NCI-H146 treated with DMSO at 0.1 percent for 48 hours (cell line): ENCODE measurements around the gene HSDL1.

Experiments used
- DNase-seq: peaks from one replicate; lab custom pipeline; 2025; ENCODE audit not compliant: unreplicated experiment; lab: John Stamatoyannopoulos, UW

HSDL1 gene

DNA sequence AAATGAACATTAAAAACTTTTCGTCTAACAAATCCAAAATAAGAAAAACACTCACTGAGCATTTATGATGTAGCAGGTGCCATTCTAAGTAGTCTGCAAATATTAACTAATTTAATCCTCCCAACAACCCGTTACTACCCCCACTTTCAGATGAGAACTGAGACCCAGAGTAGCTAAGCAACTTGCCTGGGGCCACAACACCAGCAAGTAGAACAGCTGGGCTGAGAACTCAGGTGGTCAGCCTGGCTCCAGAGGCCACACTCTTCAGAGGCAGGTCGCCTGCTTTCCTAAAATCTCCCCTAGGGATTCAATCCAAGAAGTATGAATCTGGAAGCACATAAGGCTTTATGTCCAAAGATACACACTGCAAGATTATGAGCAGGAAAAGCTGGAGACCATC, 34.5 kb downstream of the HSDL1 start:
- DNase-seq, result no peak

DNA sequence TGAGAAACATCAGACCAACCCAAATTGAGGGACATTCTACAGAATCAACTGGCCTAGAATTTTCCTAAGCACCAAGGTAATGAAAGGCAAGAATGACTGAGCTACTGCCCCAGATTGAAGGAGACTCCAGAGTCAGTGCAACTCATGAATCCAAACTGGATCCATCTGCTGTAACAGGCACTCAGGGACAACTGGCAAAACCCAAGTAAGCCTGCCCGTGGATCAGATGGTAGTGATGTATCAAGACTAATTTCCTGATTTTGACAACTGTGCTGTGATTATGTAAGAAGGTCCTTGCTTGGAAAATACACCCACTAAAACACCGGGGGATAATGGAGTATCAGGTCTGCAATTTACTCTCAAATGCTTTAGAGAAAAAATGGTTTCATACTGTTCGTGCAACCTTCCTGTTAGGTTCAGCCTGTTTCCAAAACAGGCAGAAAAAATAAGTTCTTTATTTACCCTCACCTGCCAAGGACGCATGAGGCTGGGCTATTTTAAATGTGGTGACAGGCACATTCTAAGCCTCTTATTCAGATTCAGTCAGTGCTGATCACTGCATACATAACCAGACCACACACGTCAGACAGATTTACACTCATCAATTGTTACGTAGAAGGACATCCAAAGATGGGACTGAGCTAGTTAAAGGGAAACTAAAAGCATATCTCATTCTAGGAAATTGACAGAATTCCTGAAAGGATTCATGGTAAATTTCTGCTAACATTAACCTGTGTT, 35.2 kb downstream of the HSDL1 start:
- DNase-seq, result no peak

DNA sequence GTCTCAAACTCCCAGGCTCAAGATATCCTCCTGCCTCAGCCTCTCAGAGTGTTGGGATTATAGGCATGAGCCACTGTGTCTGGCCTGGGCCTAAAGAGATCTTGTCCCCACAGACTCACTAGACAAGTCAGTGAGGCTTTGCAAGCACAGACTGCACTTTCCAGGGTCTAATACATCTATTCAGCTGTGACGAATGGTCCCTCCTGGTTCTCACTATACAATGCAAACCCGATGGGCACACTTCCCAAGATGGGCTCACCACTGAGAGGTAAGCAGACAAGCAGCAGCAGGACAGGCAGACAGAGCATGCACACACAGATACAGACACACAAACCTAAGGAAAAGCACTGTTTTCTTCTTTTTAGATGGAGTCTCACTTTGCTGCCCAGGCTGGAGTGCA, 37.1 kb downstream of the HSDL1 start:
- DNase-seq, result no peak

DNA sequence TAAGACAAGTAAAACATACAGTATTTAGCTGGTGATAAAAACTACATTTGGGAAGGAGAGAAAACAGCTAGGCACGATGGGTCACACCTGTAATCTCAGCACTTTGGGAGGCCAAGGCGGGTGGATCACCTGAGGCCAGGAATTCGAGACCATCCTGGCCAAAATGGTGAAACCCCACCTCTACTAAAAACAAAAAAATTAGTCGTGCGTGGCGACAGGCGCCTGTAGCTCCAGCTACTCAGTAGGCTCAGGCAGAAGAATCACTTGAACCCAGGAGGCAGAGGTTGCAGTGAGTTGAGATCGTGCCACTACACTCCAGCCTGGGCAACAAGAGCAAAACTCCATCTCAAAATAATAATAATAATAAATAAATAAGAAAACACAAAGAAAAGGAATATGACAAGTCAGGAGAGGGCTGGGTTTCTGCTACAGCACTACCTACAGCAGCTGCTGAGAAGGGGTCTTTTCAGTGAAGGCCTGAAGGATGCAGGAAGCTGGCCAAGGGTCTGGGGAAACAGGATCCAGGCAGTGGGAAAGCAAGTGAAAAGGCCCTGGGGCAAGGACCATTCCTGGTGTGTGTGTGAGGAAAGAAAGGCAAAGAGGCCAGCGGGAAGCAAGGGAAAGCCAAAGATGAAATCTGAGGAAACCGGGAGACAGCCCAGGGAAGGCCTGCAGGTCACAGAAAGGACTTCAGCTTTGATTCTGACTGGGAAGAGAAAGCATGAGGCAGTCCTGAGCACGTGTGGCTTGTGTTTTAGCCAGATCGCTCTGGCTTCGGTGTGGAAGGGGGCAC, 38.8 kb downstream of the HSDL1 start:
- no peak for DNase-seq

DNA sequence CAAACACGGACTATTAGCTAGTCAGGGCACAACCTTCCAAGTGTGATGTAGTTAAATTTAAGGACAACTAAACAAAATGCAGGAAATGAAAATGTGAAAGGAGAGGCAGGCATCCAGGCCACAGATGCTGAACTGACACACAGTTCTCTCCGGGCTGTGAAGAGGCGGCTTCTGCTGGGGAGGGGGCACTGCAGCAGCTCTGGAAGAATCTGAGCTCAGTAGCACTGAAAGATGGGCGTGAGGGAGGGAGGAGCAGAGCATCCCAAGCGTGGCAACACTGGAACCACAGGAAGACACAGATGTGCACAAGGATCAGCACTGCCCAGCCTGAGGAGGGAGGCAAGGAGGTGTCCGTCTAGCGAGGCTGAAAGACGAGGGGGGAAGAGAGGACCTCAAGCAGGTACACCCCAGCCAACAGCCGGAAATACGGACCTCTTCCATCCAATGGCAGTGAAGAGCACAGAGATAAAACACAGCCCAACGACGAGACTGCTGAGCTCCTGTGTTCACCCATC, 39.6 kb downstream of the HSDL1 start:
- no peak for DNase-seq

DNA sequence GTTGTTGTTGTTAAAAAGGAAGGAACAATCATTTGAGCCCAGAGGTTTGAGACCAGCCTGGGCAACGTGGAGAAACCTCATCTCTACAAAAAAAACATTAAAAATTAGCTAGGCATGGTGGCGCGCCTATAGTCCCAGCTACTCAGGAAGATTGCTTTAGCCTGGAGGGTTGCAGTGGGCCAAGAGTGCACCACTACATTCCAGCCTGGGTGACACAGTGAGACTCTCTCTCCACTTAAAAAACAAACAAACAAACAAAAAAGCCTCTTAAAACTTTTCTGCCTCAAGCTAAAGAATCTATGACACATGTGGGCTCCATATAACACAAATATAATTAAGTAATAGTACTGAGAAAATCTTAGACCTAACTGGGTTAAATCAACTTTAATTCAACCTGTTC, 40.7 kb downstream of the HSDL1 start:
- no peak for DNase-seq

DNA sequence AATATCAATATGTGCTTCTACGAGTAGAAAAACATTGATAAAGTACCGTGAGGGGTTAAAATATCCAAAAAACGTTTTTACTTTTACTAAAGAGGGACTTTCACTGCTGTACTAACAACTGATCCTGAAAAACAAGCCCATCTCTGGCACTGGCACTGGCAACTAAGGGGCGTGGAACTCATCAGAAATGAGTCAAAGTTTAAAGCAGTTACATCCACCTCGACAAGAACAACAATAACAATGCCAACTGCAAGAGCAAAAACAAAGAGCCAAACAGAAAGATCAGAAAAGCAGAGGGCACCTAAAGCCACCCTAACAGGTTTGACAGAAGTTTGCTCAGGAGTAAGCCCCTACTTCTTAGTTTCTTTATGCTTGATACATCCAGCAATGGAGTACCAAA, 41.3 kb downstream of the HSDL1 start:
- DNase-seq, result no peak

DNA sequence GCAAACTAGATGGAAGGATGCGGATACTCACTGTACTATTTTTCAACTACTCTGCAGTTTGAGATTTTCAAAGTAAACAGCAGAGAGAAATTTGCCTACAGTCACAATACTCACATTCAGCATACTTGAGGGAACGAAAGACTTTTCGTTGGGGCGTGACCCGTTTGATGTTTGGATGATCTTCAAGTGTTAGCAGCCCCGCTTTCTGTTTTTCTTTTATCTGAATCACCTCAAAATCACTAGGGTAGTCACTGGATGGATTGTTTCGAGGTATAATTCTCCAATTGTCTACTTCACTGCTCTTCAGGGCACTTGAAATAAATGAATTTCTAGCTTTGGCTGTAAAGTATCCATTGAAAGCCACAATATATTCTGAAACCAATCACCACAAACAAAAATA, 46.0 kb downstream of the HSDL1 start:
- DNase-seq, result no peak

DNA sequence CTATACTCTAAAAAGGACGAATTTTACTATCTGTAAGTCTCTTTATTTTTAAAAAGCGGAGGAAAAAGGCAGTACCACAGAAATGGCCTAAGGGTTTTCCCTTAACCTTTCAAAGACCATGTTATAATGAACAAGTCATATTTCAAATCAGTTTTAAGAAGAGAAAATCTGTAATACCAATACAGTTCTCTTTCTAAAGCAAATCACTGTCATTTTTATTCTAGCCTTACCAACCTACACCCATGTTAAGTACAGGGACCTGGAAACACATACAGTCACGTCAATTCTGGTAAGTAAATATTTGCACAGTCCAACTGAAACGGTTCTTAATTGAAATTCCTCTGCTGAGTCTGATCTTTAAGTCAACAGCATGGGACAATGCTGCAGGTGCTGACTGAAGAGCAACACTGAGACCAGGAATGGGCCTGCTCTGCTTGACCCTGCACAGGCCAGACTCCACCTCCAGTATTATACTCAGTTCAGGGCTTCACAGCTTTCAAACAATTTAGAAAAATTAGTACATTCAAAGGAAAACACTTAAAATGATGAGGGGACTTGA, 48.5 kb downstream of the HSDL1 start:
- peak; percentile 81 for DNase-seq

DNA sequence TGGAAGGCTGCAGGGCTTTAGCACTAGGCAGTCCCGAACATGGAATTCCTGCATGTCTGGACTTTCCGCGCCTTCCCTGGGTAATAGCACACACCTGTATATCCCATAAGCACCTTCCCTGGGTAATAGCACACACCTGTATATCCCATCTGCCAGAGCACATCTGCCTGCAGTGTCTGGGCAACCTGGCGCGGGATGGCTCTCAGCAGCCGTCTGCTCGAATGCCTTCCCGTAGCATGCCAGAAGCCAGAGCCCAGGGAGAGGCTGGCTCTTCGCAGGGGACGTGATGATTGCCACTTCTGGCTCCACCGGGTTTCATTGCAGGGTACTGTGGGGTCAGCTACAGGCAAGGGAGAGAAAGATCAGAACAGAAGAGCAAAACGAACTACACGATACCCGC, 49.5 kb downstream of the HSDL1 start:
- DNase-seq, result no peak

DNA sequence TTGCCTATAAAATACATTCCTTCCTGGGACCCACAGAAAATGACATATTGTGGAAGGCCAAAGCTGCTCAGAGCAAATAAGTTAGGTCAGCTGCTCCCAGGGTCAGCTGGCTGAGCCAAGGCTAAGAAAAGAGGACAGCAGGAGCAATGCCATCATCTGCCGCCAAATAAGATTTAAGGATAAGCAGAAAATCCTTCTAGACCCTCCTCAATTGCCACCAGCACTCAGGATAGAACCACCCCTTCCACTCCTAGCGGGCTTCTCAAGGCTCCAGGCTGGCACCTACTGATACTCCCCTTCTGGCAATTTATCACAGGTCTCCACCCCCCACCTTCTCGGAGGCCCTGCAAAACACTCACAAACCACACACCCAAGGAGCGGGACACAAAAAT, 51.1 kb downstream of the HSDL1 start:
- DNase-seq, result no peak

DNA sequence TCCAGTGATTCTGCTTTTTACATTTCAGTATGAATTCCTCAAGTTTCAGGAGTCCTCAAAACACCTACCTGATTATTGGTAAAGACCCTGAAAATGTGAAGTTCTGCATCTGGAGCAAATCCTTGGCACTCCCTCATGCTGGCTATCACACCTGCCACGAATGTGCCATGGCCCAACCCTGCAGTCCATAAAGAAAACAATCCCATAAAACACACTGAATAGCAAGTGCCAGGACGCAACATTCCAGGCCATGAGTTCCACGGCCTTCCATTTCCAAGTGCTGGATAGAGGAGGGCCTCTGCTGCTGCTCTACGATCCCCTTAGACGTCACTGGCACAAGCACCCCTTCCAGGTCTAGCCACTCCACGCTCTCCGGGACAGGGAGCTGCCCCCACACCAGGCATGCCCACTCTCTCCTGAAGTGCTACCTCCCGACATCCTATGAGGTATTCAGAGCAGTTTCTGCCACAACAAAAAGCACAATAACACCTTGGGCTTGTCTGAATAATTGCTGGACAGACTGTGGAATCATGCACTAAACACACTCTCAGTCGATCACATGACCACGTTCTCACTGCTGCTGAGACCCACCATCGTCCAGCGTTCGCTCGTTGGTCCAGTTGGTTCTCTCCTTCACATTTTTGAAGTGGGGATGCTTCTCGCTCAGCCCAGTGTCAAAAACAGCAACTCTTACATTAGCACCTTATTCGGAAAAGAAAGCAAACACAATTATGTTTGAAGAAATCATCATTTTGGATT, 51.7 kb downstream of the HSDL1 start:
- no peak for DNase-seq

DNA sequence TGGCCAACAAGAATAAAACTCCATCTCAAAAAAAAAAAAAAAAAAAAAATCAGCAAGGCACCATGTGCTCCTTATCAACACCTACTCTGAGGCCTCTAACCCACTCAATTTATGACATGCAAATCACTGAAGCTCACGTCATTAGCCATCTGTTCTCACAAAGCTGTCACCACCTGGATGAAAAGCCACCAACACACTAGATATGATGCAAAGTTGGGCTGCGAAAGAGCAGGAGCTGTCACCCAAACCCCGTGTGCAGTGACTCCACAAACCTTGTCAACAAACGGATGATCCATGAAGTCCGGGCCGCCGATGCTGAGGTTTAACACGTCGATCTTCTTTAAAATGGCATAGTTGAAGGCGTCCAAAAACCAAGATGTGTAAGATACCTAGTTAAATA, 53.5 kb downstream of the HSDL1 start:
- no peak for DNase-seq

DNA sequence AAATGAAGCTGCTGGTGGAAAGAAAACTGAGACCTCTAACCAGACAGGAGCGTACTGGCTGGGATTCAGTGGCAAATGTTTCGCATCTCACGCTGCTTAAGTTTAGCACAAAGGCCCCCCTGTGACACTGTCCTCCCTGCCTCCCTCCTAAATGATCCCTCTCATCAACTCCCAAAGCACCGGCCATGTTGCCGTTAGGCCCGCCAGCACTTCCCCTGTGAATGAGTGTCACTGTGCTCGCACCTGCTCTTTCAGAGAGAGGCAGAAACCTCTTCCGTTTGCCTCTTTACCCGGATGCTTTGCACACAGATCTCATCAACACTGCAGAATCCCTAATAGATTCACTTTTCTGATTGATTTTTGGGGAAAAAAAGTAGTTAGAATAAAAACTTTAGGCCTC, 54.8 kb downstream of the HSDL1 start:
- DNase-seq, result no peak

DNA sequence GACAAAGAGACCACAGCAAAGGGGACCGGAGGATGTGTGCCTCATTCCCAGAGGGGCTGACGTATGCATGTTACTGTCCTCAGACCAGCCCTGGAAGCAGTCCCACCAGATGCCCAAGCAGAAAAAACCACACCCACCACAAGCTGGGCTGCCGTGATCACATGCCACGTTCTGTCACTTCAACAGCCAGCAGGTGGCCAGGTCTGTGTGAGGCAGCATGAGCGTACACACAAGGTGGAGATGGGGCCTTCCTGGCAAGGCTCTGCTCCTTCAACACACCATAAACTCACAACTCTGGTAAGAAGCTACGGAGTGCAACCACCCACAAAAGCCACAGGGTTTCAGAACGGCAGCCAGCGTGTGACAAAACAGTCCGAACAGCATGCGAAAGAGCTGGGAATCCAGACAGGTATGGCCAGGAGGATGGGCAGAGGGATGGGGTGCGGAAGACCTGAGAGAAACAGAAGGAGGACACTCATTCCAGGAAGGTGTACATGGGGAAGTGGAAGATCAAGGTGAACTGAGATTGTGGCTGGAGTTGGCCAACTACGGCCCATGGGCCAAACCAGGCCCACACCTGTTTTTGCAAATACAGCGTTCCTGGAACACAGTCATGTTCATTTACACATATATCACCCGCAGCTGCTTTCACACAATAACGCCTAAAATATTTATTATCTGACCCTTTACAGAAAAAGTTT, 56.1 kb downstream of the HSDL1 start:
- no peak for DNase-seq

DNA sequence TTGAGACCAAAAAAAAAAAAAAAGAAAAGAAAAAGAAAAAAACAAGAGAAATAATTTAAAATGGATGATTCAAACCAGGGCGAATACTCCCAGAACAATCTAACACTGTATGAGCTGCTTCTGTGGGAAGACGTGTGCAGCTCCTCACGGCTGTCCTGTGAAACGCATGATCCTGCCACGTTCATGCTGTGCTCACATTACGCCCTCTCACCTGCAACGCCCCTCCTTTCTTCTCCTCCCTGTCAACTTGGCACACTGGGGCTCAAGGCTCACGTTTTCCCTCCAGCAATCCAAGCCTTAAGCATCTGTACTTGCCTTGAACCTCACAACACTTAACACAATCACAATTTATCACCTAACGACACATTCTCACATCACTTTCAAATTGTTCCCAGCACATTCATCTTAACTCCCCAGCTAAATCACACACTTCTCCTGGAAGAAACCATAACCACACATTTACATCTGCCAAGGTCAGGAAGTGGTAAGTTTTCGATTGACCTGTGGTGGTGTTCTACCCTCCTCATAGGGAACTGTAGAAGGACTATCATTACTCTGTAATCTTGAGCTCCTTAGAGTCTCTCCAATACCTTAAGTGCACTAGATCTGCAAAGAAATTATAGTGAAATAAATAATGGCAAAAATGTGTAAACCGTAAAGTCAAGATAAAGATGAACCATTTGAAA, 57.4 kb downstream of the HSDL1 start:
- DNase-seq, result no peak

DNA sequence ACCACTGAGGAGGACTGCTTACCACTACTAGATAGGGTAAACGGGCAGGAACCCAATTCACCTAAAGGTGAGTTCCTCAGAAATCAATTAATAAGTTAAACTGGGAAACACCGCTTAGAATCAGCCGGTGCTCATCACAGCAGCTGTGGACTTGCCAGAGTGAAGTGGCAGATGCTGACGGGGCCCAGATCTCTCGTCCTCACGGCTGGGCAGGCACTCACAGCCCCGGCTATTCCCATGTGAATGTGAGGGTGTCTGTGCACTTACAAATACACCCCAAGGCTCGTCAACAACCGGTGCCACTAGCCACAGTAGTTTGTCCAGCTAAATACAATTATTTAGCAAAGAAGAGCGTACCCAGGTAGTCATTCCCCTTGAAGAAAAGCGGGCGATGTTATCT, 58.0 kb downstream of the HSDL1 start:
- DNase-seq, result no peak

DNA sequence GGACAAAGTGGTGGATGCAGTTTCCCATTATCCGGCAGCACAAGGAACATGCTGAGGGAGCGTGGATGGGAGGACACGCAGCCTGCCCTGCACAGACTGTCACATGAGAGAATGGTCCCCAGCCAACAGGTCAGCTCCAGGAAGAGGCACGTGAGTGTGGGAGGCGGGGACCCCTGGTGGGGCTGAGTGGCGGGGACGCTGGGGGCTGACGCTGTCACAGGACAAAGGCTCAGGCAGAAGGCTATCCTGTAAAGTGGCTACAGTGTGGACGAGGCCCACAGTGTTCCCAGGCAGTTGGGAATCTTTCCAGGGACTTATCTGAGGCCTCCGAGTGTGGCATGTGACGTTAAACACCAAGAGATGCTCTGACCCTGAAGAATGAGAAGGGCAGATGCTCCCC, 58.6 kb downstream of the HSDL1 start:
- no peak for DNase-seq

DNA sequence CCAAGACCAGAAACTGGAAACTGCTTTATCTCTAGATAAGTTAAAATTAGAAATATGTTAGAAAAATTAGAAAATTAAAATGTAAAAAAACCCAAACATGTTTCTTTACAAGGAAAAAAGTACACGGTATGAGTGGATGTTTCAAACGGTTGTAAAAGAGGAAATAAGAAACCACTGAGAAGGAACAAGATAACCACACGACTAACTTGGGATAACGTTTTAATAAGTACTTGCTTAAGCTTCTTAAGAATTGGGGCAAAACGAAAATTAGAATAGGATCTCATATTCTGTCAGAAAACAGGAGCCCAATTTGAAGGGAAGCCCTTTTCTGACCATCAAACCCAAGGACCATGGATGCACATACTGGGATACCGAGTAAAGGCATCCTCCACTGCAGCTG, 59.2 kb downstream of the HSDL1 start:
- no peak for DNase-seq

DNA sequence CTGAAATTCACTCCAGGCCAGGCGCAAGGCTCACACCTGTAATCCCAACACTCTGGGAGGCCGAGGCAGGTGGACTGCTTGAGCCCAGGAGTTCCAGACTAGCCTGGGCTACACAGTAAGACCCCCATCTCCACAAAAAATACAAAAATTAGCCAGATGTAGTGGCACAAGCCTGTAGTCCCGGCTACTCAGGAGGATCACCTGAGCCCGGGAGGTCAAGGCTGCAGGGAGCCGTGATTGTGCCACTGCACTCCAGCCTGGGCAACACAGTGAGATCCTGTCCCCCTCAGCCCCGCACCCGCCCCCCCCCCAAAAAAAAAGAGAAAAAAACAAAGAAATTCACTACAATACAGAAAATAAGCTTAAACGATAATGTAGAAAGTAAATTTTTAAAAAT, 59.7 kb downstream of the HSDL1 start:
- DNase-seq, result no peak
